Right ventricle myocardium superior (tissue), 1 donor: ENCODE results near the gene TTBK2. TPM values are rescaled to one million over a fixed set of nuclear protein-coding genes. Genes with fewer than 3 reads are reported as not detected.
"Not testable (repeated sequence)": the region's sequence is repeated elsewhere in the genome, so short reads cannot be mapped to it uniquely, and the experiment has no call there.

Experiments
- ATAC-seq: fragments of 200-7000 bp; cut with Tn5 transposase; one replicate; pipeline ENCODE4 v1.9.1; 2020; ENCODE audit warnings: mild to moderate bottlenecking; ENCODE audit not compliant: poor library complexity
- DNase-seq: peaks from one replicate; pipeline ENCODE4 v3.0.0-alpha.2; 2020
- intact Hi-C: fragments of 100-400 bp; cut with DNase I; formaldehyde crosslinking; loops from one replicate; pipeline ENCODE4 v1.11.2; 2022
- total RNA-seq: library from RNA; stranded (reverse); fragmentation: NEBNext Ultra II Directional; extraction: Animal tissue kit (Norgen Biotek cat#: 25700); gene quantifications from one replicate; pipeline ENCODE4 v1.2.1, GENCODE V29; 2021
- donor health status: DM: no; HTN: yes; CAD: no; lungs with severe emphysema.

TTBK2 gene
- total RNA-seq, 1 donor from 2014 or later, result 22.4 TPM

DNA sequence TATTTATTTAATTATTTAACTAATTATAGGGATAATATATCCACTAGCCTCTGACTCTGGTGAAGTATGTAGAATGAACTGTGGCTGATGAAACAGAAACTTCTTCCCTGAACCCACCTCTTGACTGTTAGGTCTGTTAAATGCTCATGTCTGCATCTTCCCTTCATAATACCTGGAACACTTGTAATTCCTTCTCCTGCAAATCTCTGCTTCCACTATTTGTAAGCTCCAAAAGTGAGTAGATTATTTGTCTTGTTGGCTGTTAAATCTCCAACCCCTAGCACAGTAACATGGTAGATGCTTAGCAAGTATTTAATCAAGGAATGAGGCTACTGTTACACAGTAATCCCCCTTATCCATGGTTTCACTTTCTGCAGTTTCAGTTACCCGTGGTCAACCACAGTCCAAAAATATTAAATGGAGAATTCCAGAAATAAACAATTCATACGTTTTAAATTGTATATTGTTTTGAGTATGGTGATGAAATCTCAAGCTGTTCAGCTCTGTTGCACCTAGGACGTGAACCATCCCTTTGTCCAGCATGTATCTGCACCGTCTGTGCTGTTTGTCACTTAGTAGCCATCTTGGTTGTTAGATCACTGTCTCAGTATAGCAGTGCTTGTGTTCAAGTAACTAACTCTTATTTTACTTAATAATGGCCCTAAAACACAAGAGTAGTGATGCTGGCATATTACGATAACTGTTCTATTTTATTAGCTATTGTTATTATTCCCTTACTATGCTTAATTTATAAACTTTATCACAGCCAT, 5.7 kb downstream of the TTBK2 start:
- intact Hi-C loops, result no loop called here
- ATAC-seq, result no peak
- DNase-seq, result no peak

DNA sequence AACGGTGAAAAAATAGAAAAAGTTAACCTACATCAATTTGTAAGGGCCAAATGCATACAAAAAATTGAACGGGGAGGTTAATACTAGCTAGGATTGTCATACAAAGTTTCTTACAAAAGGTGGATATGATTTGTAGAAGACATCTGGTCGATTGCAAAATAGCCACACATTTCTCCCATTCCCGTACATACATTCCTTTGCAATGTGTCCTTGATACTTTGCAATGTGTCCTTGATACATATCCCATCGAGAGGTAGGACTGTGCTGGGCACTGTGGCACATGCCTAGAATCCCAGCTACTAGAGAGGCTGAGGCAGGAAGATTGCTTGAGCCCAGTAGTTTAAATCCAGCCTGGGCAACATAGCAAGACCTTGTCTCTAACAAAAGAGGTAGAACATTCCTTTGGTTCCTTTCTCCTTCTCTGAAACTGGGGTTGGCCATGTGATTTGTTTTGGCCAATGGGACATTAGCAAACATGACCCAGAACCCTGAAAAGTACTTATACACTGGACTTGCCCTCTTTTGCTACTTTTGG, 9.5 kb downstream of the TTBK2 start:
- intact Hi-C loops, result no loop called here
- ATAC-seq, result no peak
- DNase-seq, result no peak

DNA sequence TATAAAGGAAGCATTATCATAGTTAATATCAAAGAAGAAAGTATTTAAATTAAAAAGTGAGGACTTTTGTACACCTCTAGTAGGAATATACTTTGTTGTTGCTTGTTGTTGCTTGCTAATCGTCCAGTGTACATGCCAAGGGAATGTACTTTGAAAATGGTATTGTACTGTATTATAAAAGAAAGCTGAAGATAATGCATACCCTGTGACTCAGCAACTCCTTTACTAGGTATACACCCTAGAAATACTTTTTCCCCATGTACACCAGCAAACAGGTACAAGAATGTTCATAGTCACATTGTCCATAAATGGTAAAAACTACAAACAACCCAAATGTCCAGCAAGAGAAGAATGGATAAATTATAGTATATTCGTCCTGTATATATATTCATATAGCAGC, 12.0 kb downstream of the TTBK2 start:
- DNase-seq (no peak), ATAC-seq (no peak)
- intact Hi-C loops, result no loop called here

DNA sequence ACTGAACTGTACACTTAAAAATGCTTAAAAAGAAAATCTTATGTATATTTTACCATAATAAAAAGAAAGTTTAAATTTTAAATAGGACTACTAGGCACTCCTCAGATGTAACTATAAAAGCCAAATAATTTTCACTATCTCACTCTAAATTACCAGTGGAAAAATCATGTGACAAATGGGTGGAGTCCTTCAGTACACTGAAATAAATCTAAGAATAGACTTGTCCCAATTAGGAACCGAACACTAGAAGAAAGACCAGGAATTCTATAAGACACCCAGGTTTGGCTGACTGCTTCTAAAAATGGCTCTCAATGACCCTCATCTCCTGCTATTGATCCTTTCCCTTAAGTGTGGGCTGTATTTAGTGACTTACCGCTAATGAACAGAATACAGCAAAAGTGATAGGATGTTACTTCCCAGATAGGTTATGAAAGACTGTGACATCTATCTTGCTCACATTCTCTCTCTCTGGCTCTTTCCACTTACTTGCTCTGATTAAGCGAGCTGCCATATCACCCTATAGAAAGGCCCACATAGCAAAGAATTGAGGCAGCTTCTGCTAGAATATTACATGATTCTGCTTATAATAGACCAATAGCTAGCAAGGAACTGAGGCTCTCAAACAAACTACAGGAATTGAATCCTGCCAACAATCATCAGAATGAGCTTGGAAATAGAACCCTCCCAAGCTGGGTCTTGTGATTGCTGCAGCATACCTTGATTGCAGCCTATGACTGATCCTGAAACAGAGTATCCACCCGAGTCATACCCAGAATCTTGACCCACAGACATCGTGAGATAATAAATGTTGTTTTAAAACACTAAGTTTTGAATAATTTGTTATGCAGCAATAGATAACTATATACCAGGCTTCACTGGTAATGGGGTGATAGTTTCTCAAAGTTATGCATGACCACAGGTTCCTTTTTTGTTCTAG, 16.9 kb downstream of the TTBK2 start:
- ATAC-seq (peak; percentile 57), DNase-seq (no peak)
- intact Hi-C loops, result no loop called here

DNA sequence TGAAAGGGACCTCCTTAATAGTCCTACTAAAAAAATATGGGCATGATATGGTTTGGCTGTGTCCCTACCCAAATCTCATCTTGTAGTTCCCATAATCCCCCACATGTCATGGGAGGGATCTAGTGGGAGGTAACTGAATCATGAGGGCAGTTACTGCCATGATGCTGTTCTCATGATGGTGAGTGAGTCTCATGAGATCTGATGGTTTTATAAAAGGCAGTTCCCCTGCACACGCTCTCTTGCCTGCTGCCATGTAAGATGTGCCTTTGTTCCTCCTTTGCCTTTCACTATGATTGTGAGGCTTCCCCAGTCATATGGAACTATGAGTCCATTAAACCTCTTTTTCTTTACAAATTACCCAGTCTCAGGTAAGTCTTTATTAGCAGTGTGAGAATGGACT, 26.7 kb downstream of the TTBK2 start:
- ATAC-seq, DNase-seq, intact Hi-C loops: not testable (repeated sequence)

DNA sequence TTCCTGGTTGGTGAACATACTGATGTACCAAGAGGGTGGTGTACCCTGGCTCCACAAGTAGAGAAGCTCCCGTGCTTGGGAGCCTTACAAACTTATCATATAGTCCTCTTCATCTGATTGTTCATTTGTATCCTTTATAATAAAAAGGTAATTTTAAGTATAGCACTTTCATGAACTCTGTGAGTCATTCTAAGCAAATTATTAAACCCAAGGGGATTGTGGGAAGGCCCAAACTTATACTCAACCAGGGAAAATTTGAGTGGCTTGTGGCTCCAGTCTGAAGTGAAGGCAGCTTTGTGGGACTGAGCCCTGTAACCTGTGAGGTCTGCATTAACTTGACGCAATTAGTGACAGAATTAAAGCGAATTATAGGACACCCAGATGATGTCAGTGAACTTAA, 29.0 kb downstream of the TTBK2 start:
- intact Hi-C loops, result no loop called here
- no peak for ATAC-seq
- DNase-seq, result no peak

DNA sequence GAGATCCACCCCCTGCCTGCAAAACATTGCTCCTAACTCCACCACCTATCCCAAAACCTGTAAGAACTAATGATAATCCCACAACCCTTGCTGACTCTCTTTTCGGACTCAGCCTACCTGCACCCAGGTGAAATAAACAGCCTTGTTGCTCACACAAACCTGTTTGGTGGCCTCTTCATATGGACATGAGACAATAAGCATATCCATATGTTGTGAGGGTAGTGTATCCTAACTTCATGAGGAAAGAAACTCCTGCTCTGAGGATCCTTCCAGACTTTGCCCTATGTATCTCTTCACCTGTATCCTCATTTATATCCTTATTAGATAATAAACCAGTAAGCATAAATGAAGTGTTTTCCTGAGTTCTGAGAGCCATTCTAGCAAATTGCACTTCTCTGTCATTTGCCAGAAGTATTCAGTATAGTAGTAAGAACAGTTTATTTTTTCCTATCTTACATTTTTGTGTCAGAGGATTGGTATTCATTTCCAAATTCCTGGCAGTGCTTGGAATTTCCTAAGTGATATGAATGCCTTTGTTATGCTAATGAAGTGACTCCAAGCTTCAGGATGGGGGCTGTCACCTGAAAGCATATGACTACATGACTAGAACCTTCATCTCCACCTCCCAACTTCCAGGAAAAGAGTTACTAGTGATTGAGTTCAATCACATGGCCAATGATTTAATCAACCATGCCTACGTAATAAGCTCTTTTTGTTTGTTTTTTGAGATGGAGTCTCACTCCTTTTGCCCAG, 30.2 kb downstream of the TTBK2 start:
- ATAC-seq (no peak), DNase-seq (no peak)
- intact Hi-C loops, result no loop called here

DNA sequence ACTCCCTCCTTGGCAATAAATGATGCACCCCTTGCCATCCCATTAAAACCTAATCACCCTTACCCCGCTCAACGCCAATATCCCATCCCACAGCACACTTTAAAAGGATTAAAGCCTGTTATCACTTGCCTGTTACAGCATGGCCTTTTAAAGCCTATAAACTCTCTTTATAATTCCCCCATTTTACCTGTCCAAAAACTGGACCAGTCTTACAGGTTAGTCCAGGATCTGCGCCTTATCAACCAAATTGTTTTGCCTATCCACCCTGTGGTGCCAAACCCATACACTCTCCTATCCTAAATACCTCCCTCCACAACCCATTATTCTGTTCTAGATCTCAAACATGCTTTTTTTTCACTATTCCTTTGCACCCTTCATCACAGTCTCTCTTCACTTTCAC, 33.2 kb downstream of the TTBK2 start:
- intact Hi-C loops, ATAC-seq, DNase-seq: not testable (repeated sequence)

DNA sequence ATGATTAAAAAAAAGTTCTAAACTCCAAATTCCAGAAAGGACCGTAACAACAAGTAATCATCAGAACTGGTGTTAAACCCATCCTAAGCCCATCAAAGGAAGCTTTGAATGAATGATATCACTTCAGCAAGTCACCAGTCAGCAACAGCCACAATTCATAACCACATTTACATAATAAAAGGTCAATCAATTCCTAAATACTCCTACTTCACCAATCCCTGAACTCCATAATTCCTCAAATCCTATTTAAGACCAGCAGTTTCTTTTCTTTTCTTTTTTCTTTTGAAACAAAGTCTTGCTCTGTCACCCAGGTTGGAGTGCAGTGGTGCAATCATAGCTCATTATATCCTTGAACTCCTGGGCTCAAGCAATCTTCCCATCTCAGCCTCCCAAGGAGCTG, 40.5 kb downstream of the TTBK2 start:
- intact Hi-C loops, result no loop called here
- ATAC-seq, result no peak
- no peak for DNase-seq

DNA sequence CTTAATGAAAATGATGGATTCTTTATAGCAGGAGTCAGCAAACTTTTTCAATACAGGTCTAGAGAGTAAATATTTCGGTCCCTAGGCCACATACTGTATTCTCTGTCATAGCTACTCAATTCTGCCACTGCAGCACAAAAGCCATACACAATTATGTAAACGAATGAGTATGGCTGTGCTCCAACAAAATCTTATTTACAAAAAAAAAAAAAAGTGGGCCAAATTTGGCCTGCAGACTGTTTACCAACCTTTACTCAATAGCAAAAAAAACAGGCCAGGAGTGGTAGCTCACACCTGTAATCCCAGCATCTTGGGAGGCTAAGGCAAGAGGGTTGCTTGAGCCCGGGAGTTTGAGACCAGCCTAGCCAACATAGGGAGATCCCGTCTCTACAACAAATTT, 41.1 kb downstream of the TTBK2 start:
- intact Hi-C loops, result no loop called here
- DNase-seq, result no peak
- no peak for ATAC-seq

DNA sequence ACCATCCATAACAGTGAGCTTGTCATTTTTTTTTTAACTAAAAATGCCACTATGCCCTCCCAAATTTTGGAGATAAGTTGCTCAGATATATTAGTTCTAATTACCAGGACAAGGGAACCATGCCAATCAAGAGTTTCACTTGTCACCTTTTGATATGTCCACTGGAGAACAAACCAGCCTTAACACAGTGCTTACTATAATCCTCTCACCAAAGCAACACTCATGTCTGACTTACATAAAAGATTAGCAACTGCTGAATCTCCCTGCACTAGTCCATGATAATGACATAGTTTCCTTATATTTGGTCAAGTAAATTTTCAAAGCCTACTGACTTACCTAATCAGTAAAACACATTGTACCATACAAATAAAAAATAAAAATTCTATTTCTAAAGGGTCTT, 44.4 kb downstream of the TTBK2 start:
- ATAC-seq (peak; percentile 66), DNase-seq (no peak)
- intact Hi-C loops, result no loop called here

DNA sequence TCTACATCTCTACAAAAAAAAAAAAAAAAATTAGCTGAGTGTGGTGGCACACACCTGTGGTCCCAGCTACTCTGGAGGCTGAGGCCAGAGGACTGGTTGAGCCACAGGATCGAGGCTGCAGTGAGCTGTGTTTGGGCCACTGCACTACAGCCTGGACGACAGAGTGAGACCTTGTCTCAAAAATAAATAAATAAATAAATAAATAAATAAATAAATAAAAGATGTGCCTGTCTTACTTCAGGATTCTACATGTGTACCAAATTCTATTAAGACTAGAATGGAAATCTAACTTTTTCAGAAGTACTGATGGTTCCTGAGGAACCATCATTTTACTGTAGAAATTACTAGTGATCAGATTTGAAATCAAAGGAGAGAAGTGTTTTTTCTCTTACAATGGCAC, 51.9 kb downstream of the TTBK2 start:
- no peak for ATAC-seq
- DNase-seq, result no peak
- intact Hi-C loops, result no loop called here

DNA sequence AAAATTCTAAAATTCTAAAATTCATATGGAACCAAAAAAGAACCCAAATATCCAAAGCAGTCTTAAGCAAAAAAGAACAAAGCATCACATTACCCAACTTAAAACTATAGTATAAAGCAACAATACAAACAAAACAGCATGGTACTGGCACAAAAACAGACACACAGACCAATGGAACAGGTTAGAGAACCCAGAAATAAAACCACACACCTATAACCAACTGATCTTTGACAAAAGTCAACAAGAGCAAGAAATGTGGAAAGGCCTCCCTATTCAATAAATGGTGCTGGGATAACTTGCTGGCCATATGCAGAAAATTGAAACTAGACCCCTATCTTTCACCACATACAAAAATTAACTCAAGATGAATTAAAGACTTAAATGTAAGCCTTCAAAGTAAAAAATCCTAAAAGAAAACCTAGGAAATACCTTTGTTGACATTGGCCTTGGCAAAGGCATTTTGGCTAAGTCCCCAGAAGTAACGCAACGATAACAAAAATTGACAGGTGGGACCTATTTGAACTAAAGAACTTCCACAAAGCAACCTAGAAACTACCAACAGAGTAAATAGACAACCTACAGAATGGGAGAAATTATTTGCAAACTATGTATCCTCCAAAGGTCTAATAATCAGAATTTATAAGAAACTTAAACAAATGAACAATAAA, 56.9 kb downstream of the TTBK2 start:
- DNase-seq (no peak), ATAC-seq (no peak)
- intact Hi-C loops, result no loop called here

DNA sequence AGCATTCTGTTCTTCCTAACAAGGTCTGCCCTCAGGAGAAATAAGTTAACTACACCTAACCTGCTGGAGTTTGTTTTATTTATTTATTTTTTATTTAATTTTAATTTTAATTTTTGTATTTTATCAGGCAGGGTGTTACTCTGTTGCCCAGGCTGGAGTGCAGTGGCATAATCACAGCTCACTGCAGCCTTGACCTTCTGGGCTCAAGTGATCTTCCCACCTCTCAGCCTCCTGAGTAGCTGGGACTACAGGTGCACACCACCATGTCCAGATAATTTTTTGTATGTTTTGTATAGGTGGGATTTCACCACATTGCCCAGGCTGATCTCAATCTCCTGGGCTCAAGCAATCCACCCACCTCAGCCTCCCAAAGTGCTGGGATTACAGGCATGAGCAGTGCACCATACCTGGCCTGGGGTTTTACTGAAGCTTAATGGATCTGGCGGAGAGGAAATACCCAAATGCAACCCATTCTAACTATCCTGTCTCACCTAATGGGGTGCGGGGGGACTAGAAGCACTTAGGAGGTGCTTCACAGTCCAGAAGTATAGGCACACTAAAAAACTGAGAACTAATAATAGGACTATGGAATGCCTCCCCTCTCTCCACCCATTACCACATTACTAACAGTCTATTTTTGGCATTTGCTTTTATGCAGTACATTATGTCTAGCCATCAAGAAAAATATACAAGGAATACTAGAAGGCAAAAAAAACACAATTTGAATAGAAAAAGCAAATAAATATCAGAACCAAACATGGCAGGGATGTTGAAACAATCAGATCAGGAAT, 61.4 kb downstream of the TTBK2 start:
- ATAC-seq (peak; percentile 91), DNase-seq (no peak)
- intact Hi-C loops, result no loop called here

DNA sequence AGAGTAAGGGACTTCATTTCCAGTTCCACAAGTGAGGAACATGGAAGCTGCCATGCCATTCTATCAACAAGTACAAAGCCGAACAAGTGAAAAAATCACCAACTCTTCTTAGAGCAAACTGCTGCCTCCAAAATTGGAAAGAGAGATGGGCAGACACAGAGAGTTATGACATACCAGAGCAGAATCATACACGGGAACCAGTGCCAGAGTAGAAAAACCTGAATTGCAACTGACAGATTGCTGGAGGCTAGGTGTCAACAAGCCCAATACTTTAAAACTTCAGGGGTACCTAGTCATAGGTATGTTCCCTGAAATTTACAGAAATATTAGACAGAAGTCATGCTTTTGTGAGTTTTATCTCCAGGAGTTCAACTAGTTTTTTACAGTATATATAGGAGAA, 62.0 kb downstream of the TTBK2 start:
- no peak for DNase-seq
- intact Hi-C loops, result no loop called here
- ATAC-seq, result peak; percentile 57

DNA sequence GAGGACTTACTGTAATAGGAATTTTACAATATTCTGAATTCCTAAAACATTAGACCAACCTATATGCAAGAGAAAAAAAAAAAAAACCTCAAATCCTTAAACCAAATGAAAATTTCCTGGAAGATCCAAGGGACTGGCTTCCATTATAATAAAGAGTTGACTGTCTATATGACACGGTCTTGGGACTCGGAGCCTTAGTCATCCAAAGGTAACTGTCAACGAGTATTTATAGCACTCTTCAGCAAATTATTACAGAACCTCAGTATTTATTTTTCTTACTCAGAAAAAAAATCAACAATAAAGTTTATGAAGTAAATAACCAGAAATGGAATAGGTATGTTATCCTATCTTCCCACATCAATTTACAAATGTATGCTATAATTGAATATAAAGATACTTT, 66.0 kb downstream of the TTBK2 start:
- ATAC-seq, result no peak
- no peak for DNase-seq
- intact Hi-C loops, result no loop called here

DNA sequence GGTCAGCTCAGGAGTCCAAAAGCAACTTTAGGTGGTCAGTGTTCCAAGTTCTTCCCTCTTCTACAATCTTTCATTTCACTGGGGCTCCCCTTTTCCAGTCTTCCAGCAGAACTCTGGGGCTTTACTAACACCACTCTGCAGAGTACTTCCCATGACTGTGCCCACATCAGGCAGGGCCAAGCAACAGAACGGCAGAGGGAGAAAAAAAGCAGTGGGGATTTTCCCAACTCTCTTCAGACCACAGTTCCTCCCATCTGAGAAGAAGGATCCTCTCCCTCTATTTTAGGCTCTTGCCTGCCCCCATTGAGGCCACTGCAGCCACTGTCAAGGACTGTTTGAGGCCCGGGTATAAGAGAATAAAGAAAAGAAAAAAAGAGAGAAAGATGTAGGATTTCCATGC, 70.7 kb downstream of the TTBK2 start:
- intact Hi-C loops, result no loop called here
- DNase-seq (no peak), ATAC-seq (no peak)

DNA sequence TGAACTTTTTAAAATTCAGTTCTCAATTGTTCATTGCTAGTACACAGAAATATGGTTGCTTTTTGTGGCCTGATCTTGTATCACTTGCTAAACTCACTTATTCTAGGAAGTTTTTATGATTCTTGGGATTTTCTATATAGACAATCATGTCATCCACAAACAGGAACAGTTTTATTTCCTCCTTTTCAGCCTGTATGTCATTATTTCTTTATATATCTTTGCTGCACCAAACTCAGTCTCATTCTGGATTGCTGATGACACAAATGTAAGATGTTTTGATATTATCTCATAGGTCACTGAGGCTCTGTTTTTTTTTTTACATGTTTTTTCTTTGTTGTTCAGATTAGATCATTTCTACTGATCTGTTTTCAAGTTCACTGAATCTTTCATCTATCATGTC, 71.7 kb downstream of the TTBK2 start:
- ATAC-seq, result no peak

More for the DNA sequence above, 71.7 kb downstream of the TTBK2 start:
- no peak for DNase-seq
- intact Hi-C loops, result no loop called here
